Uterus (tissue), 4 donors: ENCODE results near the gene SCYL1. TPM values are rescaled to one million over a fixed set of nuclear protein-coding genes. Genes with fewer than 3 reads are reported as not detected.

Source experiments
- DNase-seq, 2 donors: peaks; one replicate each; pipeline ENCODE4 v3.0.0-alpha.2; 2019 to 2020
- H3K27ac ChIP-seq, 2 donors: fragments of 200-600 bp; sonication (generic); 1 replicate in 1 of 2; 2 replicates in 1 of 2; pipeline ENCODE4 v1.5.1; 2016 to 2018
- H3K27me3 ChIP-seq, 2 donors: fragments of 200-600 bp; sonication (generic); one replicate each; pipeline ENCODE4 v1.5.1; 2018 to 2019; ENCODE audit warnings: control low read depth in 1 of 2
- H3K36me3 ChIP-seq, 2 donors: fragments of 200-600 bp; sonication (generic); one replicate each; pipeline ENCODE4 v1.5.1; 2019; ENCODE audit warnings: control low read depth in 1 of 2
- H3K4me1 ChIP-seq, 2 donors: fragments of 200-600 bp; sonication (generic); one replicate each; pipeline ENCODE4 v1.5.1; 2018 to 2019; ENCODE audit warnings: control low read depth in 1 of 2
- H3K4me3 ChIP-seq, 2 donors: fragments of 200-600 bp; sonication (generic); 1 replicate in 1 of 2; 2 replicates in 1 of 2; pipeline ENCODE4 v1.5.1; 2018 to 2019; ENCODE audit warnings: mild to moderate bottlenecking in 1 of 2
- H3K9me3 ChIP-seq, 2 donors: fragments of 200-600 bp; sonication (generic); one replicate each; pipeline ENCODE4 v1.5.1; 2019; ENCODE audit warnings: control low read depth in 1 of 2
- POLR2A ChIP-seq, 2 donors: fragments of 450-650 bp; IDR thresholded peaks; one replicate each; pipeline ENCODE4 v1.6.1; 2016; ENCODE audit warnings: antibody characterized with exemption in 2 of 2, mild to moderate bottlenecking in 1 of 2, moderate library complexity in 1 of 2
- intact Hi-C: fragments of 100-400 bp; cut with DNase I; formaldehyde crosslinking; loops from one replicate; pipeline ENCODE4 v1.15.1; 2023; ENCODE audit warnings: low total_unique reads
- total RNA-seq, 4 donors: library from RNA; depleted of rRNA in 3 of 4; stranded (reverse); fragments of >200 nt in 3 of 4; gene quantifications; one replicate each; pipeline versions ENCODE4 v1.1.0 to v1.2.4, GENCODE V29; 2014 to 2023
- TF ChIP-seq, protein P1 (sequence below), 4 experiments: fragments of 200-600 bp in 2 of 4; fragments of 450-650 bp in 2 of 4; sonication (generic) in 2 of 4; IDR thresholded peaks; one replicate each; pipeline ENCODE4 v1.5.1; 2016 to 2019; ENCODE audit warnings: antibody characterized with exemption in 4 of 4, mild to moderate bottlenecking in 2 of 4, moderate library complexity in 1 of 4
- donor health status: DM: yes; HTN: yes; CAD: no.

SCYL1 gene
- total RNA-seq, 4 donors from 2014 or later: 28.8 to 101 (median 70.1) TPM

GRCh38 chr11:65536412-65537295 lies 11.8 kb downstream of the SCYL1 start:
- Histone ChIP-seq H3K27me3 (no peaks in the 10 kb centered on the region), H3K9me3 (no peaks in the 10 kb centered on the region), H3K4me3 (no peak overlapping the region), H3K27ac (no peak overlapping the region), H3K36me3 (no peaks in the 10 kb centered on the region), H3K4me1 (peaks cover 7 to 12% of the 10 kb centered on the region in 2 donors)
- TF ChIP-seq POLR2A (IDR thresholded peaks at IDR 0.05): no peak
- TF ChIP-seq, protein P1, sequence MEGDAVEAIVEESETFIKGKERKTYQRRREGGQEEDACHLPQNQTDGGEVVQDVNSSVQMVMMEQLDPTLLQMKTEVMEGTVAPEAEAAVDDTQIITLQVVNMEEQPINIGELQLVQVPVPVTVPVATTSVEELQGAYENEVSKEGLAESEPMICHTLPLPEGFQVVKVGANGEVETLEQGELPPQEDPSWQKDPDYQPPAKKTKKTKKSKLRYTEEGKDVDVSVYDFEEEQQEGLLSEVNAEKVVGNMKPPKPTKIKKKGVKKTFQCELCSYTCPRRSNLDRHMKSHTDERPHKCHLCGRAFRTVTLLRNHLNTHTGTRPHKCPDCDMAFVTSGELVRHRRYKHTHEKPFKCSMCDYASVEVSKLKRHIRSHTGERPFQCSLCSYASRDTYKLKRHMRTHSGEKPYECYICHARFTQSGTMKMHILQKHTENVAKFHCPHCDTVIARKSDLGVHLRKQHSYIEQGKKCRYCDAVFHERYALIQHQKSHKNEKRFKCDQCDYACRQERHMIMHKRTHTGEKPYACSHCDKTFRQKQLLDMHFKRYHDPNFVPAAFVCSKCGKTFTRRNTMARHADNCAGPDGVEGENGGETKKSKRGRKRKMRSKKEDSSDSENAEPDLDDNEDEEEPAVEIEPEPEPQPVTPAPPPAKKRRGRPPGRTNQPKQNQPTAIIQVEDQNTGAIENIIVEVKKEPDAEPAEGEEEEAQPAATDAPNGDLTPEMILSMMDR (IDR thresholded peaks at IDR 0.05): no peak
- intact Hi-C loops: loop anchor here (10.0 kb wide), 1 partner anchor 48 kb away; no protein-coding TSS in a partner anchor
- no peak for DNase-seq

GRCh38 chr11:65537296-65537597 lies 12.4 kb downstream of the SCYL1 start:
- TF ChIP-seq, protein P1 (IDR thresholded peaks at IDR 0.05): no peak
- TF ChIP-seq POLR2A (IDR thresholded peaks at IDR 0.05): no peak
- no peak for DNase-seq
- peaks cover 10 to 12% of the 10 kb centered on the region in 2 donors for H3K4me1 ChIP-seq
- H3K36me3 ChIP-seq: no peaks in the 10 kb centered on the region
- H3K9me3 ChIP-seq: no peaks in the 10 kb centered on the region
- no peak overlapping the region for H3K27ac ChIP-seq
- H3K27me3 ChIP-seq: no peaks in the 10 kb centered on the region
- H3K4me3 ChIP-seq: no peak overlapping the region
- intact Hi-C loops: loop anchor here (10.0 kb wide), 1 partner anchor 48 kb away; no protein-coding TSS in a partner anchor

DNA sequence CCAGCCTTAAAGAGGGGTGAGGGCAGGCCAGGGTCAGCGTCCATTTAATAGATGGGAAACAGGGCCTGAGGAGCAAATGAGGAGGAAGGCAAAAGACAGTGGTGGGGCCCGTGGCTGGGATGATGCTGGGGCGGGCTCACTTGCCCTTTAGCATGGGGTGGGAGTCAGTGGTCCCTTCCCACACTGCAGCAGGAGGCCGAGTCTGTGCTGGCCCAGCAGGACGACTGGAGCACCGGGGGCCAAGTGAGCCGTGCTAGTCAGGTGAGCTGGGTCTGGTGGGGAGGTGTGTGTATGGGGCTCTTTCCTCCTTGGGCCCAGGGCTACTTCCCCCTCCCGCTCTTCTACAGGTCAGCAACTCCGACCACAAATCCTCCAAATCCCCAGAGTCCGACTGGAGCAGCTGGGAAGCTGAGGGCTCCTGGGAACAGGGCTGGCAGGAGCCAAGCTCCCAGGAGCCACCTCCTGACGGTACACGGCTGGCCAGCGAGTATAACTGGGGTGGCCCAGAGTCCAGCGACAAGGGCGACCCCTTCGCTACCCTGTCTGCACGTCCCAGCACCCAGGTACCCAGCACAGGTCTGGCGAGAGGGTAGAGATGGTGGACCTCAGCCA lies 12.8 kb downstream of the SCYL1 start:
- intact Hi-C loops: loop anchor here (10.0 kb wide), 1 partner anchor 47 kb away; no protein-coding TSS in a partner anchor
- H3K4me1 ChIP-seq: peaks cover 10 to 12% of the 10 kb centered on the region in 2 donors
- DNase-seq: no peak
- no peaks in the 10 kb centered on the region for H3K36me3 ChIP-seq
- no peaks in the 10 kb centered on the region for H3K27me3 ChIP-seq
- no peaks in the 10 kb centered on the region for H3K9me3 ChIP-seq
- H3K27ac ChIP-seq: no peak overlapping the region
- TF ChIP-seq, protein P1 (IDR thresholded peaks at IDR 0.05): no peak
- no peak for TF ChIP-seq POLR2A (IDR thresholded peaks at IDR 0.05)
- no peak overlapping the region for H3K4me3 ChIP-seq

GRCh38 chr11:65538232-65538914 lies 13.5 kb downstream of the SCYL1 start:
- Histone ChIP-seq H3K36me3 (no peaks in the 10 kb centered on the region), H3K4me1 (peaks cover 10 to 12% of the 10 kb centered on the region in 2 donors), H3K9me3 (no peaks in the 10 kb centered on the region), H3K4me3 (no peak overlapping the region), H3K27me3 (no peaks in the 10 kb centered on the region), H3K27ac (no peak overlapping the region)
- intact Hi-C loops: loop anchor here (10.0 kb wide), 1 partner anchor 46 kb away; no protein-coding TSS in a partner anchor
- DNase-seq: no peak
- TF ChIP-seq, protein P1 (IDR thresholded peaks at IDR 0.05): no peak
- no peak for TF ChIP-seq POLR2A (IDR thresholded peaks at IDR 0.05)
